DMS 273 (cell line): Measurements from ENCODE around the gene STYXL1.

Experiments
- DNase-seq: peaks from one replicate; lab custom pipeline; 2025; ENCODE audit not compliant: unreplicated experiment; lab: John Stamatoyannopoulos, UW

The STYXL1 gene

GRCh38 chr7:75960372-75960771, 87.4 kb downstream of the STYXL1 start:
- DNase-seq = no peak

- no peak for DNase-seq
Observed at GRCh38 chr7:75958802-75959543, 88.8 kb downstream of the STYXL1 start.

GRCh38 chr7:75957021-75957736, 90.6 kb downstream of the STYXL1 start:
- DNase-seq = no peak

- no peak for DNase-seq
Observed at GRCh38 chr7:75955331-75955955, 92.4 kb downstream of the STYXL1 start.

GRCh38 chr7:75953931-75954330, 93.9 kb downstream of the STYXL1 start:
- no peak for DNase-seq

GRCh38 chr7:75953431-75953830, 94.4 kb downstream of the STYXL1 start:
- DNase-seq = no peak

- DNase-seq = no peak
Observed at GRCh38 chr7:75951506-75951905, 96.3 kb downstream of the STYXL1 start.

GRCh38 chr7:75950111-75950681, 97.6 kb downstream of the STYXL1 start:
- DNase-seq = no peak

- DNase-seq = no peak
Observed at GRCh38 chr7:75948179-75948578, 99.6 kb downstream of the STYXL1 start.
